Activated CD4-positive, alpha-beta T cell treated with anti-CD3 and anti-CD28 coated beads for 36 hours (primary cell): Measurements from ENCODE around the gene HAPLN2. TPM values are rescaled to one million over a fixed set of nuclear protein-coding genes. Genes with fewer than 3 reads are reported as not detected.
A peak's percentile ranks its signal among the peaks of the same experiment; 100 is the strongest.
"Not testable (repeated sequence)": the region's sequence is repeated elsewhere in the genome, so short reads cannot be mapped to it uniquely, and the experiment has no call there.

Source experiments
- ATAC-seq: fragments of 200-7000 bp; cut with Tn5 transposase; one replicate; pipeline ENCODE4 v1.10.0; 2021; ENCODE audit warnings: mild to moderate bottlenecking, moderate library complexity
- CTCF ChIA-PET: fragments of 350-600 bp; sonication (Branson Sonifier 250); formaldehyde crosslinking; loops from one replicate; lab custom pipeline; 2021; ENCODE audit warnings: antibody characterized with exemption; lab: Charles Lee
- POLR2A ChIA-PET: fragments of 350-600 bp; sonication (Branson Sonifier 250); formaldehyde crosslinking; loops from one replicate; lab custom pipeline; 2021; ENCODE audit warnings: antibody characterized with exemption, inconsistent platforms; lab: Charles Lee
- DNase-seq: peaks from one replicate; pipeline ENCODE4 v3.0.0-alpha.2; 2020
- H3K27ac Mint-ChIP-seq: one replicate; pipeline ENCODE4 v1.8.0; 2021; ENCODE audit warnings: mixed read lengths
- H3K27me3 Mint-ChIP-seq: one replicate; pipeline ENCODE4 v1.8.0; 2021; ENCODE audit warnings: mixed read lengths
- H3K36me3 Mint-ChIP-seq: one replicate; pipeline ENCODE4 v1.8.0; 2021; ENCODE audit warnings: low read depth, mixed read lengths
- H3K4me1 Mint-ChIP-seq: one replicate; pipeline ENCODE4 v1.8.0; 2021; ENCODE audit warnings: mixed read lengths
- H3K4me3 Mint-ChIP-seq: one replicate; pipeline ENCODE4 v1.8.0; 2021; ENCODE audit warnings: mild to moderate bottlenecking, moderate library complexity, mixed read lengths
- H3K9me3 Mint-ChIP-seq: one replicate; pipeline ENCODE4 v1.8.0; 2021; ENCODE audit warnings: low read depth, mixed read lengths
- intact Hi-C, 2 experiments: fragments of 100-400 bp; cut with DNase I in 1 of 2; cut with micrococcal nuclease in 1 of 2; formaldehyde crosslinking; loops; one replicate each; pipeline versions ENCODE4 v1.14.2 to v1.15.1; 2022 to 2024; cut with DNase I, micrococcal nuclease
- total RNA-seq, 2 experiments: library from RNA; stranded (reverse); gene quantifications; one replicate each; pipeline ENCODE4 v1.2.3, GENCODE V29; 2021

The HAPLN2 gene
- total RNA-seq, 2 experiments from 2014 or later, result 0.34 TPM; not detected in 1

DNA sequence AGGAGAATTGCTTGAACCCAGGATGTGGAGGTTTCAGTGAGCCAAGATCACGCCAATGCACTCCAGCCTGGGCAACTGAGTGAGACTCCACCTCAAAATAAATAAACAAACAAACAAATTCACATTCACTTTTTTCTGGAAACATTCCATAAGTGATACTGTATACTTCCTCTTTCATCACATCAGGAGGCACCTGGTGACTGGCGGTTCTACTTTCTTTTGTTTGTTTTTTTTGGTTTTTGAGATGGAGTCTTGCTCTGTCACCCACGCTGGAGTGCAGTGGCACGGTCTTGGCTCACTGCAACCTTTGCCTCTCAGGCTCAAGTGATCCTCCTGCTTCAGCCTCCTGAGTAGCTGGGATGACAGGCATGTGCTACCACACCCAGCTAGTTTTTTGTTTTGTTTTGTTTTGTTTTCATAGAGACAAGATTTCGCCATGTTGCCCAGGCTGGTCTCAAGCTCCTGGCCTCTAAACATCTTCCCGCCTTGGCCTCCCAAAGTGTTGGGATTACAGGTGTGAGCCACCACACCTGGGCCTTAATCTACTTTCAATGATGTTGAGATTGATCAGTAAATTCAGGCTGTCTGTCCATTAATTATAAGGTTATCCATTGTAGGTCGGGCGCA is 10.7 kb downstream of the HAPLN2 start:
- ChIA-PET POLR2A (no interaction called here), CTCF (interaction anchor here (0.7 kb wide), 1 partner anchor 12 kb away, joined by 3 read pairs; the partner anchor contains the start of gene BCAN)
- Mint-ChIP-seq H3K4me1 (peaks cover 6% of the 10 kb centered on the region), H3K9me3 (no peaks in the 10 kb centered on the region), H3K36me3 (no peaks in the 10 kb centered on the region), H3K27ac (no peak overlapping the region), H3K27me3 (peaks cover 42% of the 10 kb centered on the region), H3K4me3 (no peak overlapping the region)
- DNase-seq (no peak), ATAC-seq (no peak)
- intact Hi-C loops, result loop anchor here in 1 of 2 experiments (5.0 kb wide), 1 partner anchor 77 kb away; the partner anchor contains the start of gene CRABP2

DNA sequence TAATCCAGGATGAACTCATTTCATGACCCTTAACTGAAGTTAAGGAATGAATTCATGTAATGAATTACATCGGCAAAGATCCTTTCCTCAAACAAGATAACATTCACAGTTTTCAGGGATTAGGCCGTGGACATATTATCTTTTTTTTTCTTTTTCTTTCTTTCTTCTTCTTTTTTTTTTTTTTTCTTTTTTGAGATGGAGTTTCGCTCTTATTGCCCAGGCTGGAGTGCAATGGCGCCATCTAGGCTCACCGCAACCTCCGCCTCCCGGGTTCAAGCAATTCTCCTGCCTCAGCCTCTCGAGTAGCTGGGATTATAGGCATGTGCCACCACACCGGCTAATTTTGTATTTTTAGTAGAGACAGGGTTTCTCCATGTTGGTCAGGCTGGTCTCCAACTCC is 11.9 kb downstream of the HAPLN2 start:
- H3K4me1 Mint-ChIP-seq, H3K36me3 Mint-ChIP-seq, H3K4me3 Mint-ChIP-seq, H3K9me3 Mint-ChIP-seq, POLR2A ChIA-PET, intact Hi-C loops, H3K27ac Mint-ChIP-seq, DNase-seq, ATAC-seq: not testable (repeated sequence)
- H3K27me3 Mint-ChIP-seq, result peaks cover 40% of the 10 kb centered on the region
- CTCF ChIA-PET, result interaction anchor here (1.2 kb wide), 1 partner anchor 12 kb away, joined by 3 read pairs; no protein-coding TSS in a partner anchor

DNA sequence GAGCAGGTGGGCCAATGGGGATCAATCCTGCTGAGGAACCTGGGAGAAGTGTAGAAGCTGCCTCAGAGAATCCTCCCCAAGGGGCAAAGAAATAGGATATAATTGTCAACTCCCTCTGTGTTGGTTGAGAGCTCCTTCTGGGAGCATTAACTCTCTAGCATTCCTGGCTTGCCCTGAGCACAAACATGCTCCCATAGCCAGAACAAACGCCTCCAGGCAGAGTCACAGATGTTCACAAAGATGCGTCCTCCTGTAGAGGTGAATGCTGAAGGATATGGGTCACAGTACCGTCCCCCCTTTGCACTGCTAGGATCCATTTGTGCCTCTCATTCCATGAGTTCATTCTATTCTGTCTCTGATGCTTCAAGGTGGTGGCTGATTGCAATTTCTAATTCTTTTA is 13.1 kb downstream of the HAPLN2 start:
- Mint-ChIP-seq H3K9me3 (no peaks in the 10 kb centered on the region), H3K27me3 (peaks cover 41% of the 10 kb centered on the region), H3K27ac (no peak overlapping the region), H3K4me3 (no peak overlapping the region), H3K36me3 (no peaks in the 10 kb centered on the region), H3K4me1 (no peaks in the 10 kb centered on the region)
- no peak for DNase-seq
- intact Hi-C loops, result no loop called here
- ChIA-PET CTCF (interaction anchor here (0.8 to 1.0 kb wide), 2 partner anchors 11 to 25 kb away, joined by 4 read pairs; no protein-coding TSS in a partner anchor), POLR2A (no interaction called here)
- no peak for ATAC-seq

DNA sequence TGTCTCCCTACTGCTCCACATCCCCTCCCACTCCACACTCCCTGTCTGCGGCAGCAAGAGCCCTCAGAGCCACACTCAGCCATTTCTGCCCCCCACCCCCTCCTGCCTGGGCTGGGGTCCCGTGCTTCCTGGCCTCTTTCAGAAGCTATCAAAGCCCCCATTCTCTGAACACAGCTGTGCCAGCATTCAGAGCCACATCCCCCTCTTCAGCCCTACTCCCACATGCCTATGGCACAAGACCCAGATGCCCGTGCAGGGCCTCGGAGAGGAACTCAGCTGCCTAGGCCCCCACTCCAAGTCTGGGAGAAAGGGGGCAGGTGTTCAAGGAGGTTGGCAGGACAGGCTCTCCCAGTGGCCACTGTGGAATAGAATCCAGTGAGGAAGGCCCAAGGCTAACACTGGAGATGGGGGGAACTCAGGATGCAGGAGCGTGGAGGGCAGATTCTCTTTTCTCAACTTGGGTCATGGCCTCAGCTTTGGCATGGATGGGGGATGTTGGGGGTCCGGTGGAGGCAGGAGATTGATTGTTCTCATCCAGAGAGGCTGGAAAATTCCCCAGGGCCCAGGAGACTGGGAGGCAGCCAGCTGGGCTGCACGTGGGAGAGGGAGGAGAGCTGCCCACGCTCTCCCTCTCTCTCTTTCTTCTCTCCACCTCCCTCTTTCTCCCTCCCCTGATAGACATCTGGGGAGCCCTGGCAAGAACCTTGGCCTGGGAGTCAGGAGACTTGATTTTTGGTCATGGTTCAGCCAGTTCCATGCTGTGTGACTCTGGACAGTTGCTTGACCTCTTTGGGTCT is 19.2 kb downstream of the HAPLN2 start:
- intact Hi-C loops, result no loop called here
- H3K27me3 Mint-ChIP-seq, result peaks cover 61% of the 10 kb centered on the region
- POLR2A ChIA-PET, result no interaction called here
- ATAC-seq, result no peak
- H3K4me3 Mint-ChIP-seq, result no peak overlapping the region
- H3K4me1 Mint-ChIP-seq, result peaks cover 17% of the 10 kb centered on the region
- DNase-seq, result no peak
- no peaks in the 10 kb centered on the region for H3K9me3 Mint-ChIP-seq
- no peak overlapping the region for H3K27ac Mint-ChIP-seq
- CTCF ChIA-PET, result interaction anchor here (0.6 to 2.0 kb wide), 4 partner anchors 10 to 19 kb away, joined by 3 to 8 read pairs (median 5); no protein-coding TSS in a partner anchor
- H3K36me3 Mint-ChIP-seq, result no peaks in the 10 kb centered on the region

DNA sequence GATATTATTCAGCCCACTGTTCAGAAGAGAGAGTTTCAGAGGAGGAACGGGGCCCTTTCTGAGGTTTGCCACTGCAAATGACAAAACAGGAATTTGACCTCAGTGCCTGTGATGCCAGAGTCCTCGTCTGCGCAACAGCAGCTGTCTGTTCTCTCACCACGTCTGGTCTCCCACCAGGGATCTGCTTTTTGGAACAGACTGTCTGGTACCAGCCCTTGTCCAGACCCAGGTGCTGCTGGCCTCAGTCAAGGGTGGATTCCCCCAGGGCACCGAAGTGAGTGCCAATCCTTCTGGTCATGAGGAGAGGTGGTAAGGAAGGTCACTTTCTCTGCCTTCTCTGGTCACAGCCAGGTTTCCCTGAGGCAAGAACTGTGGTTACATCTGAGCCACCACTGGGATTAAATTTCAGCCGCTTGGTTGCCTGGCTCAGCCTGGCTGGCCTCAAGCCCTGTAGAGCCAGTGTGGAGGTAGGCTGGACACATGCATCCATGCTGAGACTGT is 20.4 kb downstream of the HAPLN2 start:
- Mint-ChIP-seq H3K4me3 (no peak overlapping the region), H3K36me3 (no peaks in the 10 kb centered on the region), H3K9me3 (no peaks in the 10 kb centered on the region), H3K4me1 (peaks cover 22% of the 10 kb centered on the region), H3K27ac (no peak overlapping the region), H3K27me3 (peaks cover 68% of the 10 kb centered on the region)
- DNase-seq (no peak), ATAC-seq (no peak)
- CTCF ChIA-PET, result interaction anchor here (0.6 to 2.0 kb wide), 4 partner anchors 13 to 91 kb away, joined by 4 to 5 read pairs (median 4); no protein-coding TSS in a partner anchor
- intact Hi-C loops, result no loop called here
- POLR2A ChIA-PET, result no interaction called here

DNA sequence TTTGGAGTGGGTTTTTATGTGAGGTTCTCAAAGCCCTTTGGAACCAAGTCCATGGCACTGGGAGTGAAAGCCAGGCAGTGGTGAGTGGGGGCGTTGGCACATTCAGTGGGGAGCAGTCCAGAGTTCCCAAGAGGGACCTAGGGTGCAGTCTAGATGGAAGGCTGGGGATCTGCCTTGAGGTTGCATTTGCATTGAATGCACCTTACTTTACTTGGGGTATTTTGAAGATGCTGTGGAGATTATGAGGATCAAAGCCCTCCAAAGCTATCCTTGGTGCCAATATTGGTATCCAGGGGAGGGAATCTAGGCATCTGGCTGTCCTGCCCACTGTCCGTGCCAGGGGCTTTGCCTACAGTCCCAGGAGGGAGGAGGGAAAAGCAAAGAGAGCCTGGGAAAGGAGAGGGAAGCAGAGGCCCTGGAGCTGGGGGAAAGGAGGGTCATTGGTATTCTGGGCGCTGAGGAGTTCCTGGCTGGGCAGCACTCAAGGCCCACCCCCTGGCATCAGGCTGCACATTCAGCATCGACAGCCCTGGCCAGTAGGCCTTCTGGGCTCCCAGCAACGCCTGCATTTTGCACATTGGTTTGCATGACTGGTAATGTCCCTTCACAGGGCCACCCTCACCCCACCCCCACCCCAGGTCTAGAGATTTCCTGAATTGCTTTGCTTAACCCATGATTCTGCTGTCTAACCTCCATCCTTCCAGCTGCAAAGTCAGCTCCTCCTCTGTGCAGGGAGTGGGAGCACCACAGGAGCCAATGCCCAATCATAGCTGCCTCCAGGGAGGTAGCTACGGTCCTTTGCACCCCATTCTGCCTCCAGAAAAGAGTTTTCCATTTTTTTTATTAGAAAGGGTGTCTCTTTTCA is 21.9 kb downstream of the HAPLN2 start:
- peaks cover 22% of the 10 kb centered on the region for H3K4me1 Mint-ChIP-seq
- CTCF ChIA-PET, result interaction anchor here (0.7 to 1.6 kb wide), 4 partner anchors 14 to 49 kb away, joined by 3 to 5 read pairs (median 4); no protein-coding TSS in a partner anchor
- H3K4me3 Mint-ChIP-seq, result peak overlapping the region; percentile 53
- no peak for DNase-seq
- POLR2A ChIA-PET, result no interaction called here
- ATAC-seq, result no peak
- H3K9me3 Mint-ChIP-seq, result no peaks in the 10 kb centered on the region
- H3K36me3 Mint-ChIP-seq, result no peaks in the 10 kb centered on the region
- intact Hi-C loops, result no loop called here
- H3K27ac Mint-ChIP-seq, result no peak overlapping the region
- H3K27me3 Mint-ChIP-seq, result peaks cover 75% of the 10 kb centered on the region

DNA sequence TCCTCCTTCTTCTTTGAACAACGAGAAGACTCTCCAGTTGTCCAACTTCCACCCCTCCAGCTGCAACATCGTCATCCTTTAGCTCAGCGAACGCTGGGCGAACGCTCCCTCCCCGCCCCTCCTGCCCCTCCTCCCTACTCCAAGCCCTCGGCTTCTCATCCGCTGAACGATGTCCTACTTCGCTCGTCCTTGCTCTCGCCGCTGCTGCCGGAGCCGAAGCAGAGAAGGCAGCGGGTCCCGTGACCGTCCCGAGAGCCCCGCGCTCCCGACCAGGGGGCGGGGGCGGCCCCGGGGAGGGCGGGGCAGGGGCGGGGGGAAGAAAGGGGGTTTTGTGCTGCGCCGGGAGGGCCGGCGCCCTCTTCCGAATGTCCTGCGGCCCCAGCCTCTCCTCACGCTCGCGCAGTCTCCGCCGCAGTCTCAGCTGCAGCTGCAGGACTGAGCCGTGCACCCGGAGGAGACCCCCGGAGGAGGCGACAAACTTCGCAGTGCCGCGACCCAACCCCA is 22.6 kb downstream of the HAPLN2 start, which contains the start of gene BCAN:
Gene BCAN, plus strand, starts transcription at position 357 of the 504 bp plus-strand sequence. CDS start 3,938 bp downstream, outside the sequence.
- ChIA-PET CTCF (interaction anchor here (0.6 to 1.6 kb wide), 5 partner anchors 12 to 48 kb away, joined by 3 to 5 read pairs (median 3); no protein-coding TSS in a partner anchor), POLR2A (no interaction called here)
- H3K4me1 Mint-ChIP-seq, result peaks cover 22% of the 10 kb centered on the region
- ATAC-seq (peak; percentile 45), DNase-seq (peak; percentile 48)
- H3K27ac Mint-ChIP-seq, result no peak within 1 kb of the TSS
- H3K4me3 Mint-ChIP-seq, result peak within 1 kb of the TSS; percentile 53
- intact Hi-C loops, result no loop called here
- H3K9me3 Mint-ChIP-seq, result no peaks in the 10 kb centered on the region
- H3K27me3 Mint-ChIP-seq, result peaks cover 75% of the 10 kb centered on the region
- H3K36me3 Mint-ChIP-seq, result no peaks in the 10 kb centered on the region

DNA sequence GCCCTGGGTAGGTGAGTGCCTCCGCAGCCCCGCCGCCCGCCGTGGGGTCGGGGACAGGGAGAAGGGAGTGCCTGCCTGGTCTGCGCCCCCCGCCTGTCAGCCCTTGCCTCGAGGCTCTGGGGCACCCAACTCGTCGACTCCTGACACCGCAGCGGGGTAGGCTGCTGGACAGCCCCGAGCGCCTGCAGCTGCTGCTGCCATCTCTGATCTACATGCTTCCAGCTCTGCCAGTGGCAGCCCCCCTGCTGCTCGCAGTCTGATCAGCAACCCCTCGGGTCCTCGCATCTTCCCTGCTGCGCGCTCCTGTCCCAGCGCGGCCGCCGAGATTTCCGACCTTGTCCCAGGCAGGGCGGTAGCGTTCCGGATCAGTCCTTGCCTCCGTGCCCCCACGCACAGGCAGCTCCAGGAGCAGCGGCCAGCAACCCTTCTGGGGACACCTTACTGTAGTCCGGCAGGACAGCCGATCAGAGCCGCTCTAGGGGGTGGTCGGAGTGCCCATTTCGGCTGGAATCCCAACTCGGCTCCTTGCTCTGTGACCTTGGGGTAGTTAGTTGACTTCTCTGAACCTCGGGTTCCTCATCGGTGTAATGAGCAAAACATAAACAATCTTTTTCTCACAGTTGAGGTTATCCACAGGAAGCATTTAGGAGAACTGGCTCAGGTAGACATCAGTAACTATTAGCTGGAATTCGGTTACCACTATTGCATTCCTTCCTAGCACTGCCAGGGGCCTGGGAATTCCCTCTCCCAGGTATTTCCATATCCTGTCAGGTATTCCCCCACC is 23.2 kb downstream of the HAPLN2 start:
- no peak overlapping the region for H3K27ac Mint-ChIP-seq
- CTCF ChIA-PET, result interaction anchor here (0.6 to 2.6 kb wide), 13 partner anchors 10 to 124 kb away, joined by 3 to 14 read pairs (median 6); no protein-coding TSS in a partner anchor
- intact Hi-C loops, result no loop called here
- no peaks in the 10 kb centered on the region for H3K9me3 Mint-ChIP-seq
- no peak overlapping the region for H3K4me3 Mint-ChIP-seq
- peaks cover 22% of the 10 kb centered on the region for H3K4me1 Mint-ChIP-seq
- H3K27me3 Mint-ChIP-seq, result peaks cover 76% of the 10 kb centered on the region
- ATAC-seq (peak; percentile 9), DNase-seq (no peak)
- POLR2A ChIA-PET, result no interaction called here
- no peaks in the 10 kb centered on the region for H3K36me3 Mint-ChIP-seq

DNA sequence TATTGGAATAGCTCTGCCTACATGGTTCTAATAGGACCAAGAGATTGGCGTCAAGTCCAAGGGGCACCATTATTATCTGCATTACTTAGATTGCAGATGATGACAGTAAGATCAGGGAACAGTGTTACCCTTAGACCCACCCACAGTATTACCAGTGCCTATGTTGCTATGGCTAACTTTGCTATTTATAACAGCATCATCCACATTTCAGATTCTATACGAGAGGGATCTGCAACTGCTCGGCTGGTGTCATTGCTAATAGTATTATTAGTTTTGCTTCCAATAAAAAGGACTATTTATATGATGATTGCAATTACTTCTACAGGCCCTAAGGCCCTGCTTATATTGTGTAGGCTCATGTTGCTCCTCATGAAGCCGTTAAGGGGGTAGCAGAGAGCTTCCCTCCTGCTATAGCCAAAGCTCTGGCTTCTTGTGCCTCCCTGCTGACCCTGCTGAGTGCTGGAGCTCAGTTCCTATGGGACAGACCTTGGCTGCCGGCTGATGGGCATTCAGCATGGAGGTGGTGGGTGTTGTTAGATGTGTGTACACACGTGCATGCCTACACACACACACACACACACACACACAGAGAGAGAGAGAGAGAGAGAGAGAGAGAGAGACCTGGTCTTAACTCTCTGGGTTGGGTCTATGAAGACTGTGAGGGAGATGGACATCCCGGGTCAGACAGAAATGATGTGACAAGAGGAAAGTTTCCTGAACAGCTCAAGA is 24.0 kb downstream of the HAPLN2 start:
- Mint-ChIP-seq H3K27ac (no peak overlapping the region), H3K36me3 (no peaks in the 10 kb centered on the region), H3K9me3 (no peaks in the 10 kb centered on the region), H3K4me3 (no peak overlapping the region), H3K4me1 (peaks cover 22% of the 10 kb centered on the region), H3K27me3 (peaks cover 80% of the 10 kb centered on the region)
- no peak for DNase-seq
- intact Hi-C loops, result no loop called here
- CTCF ChIA-PET, result interaction anchor here (0.7 to 2.6 kb wide), 13 partner anchors 11 to 123 kb away, joined by 3 to 14 read pairs (median 6); no protein-coding TSS in a partner anchor
- ATAC-seq, result no peak
- POLR2A ChIA-PET, result no interaction called here
